ENCODE data around the gene SHISA5.
"Not testable (repeated sequence)": the region's sequence is repeated elsewhere in the genome, so short reads cannot be mapped to it uniquely, and the experiment has no call there.

Gene SHISA5

GRCh38 chr3:48476426-48477053, 27.4 kb downstream of the SHISA5 start:
- DNase-seq: no peak

- no peak for DNase-seq
Measured at GRCh38 chr3:48475188-48475587, 28.8 kb downstream of the SHISA5 start.

DNA sequence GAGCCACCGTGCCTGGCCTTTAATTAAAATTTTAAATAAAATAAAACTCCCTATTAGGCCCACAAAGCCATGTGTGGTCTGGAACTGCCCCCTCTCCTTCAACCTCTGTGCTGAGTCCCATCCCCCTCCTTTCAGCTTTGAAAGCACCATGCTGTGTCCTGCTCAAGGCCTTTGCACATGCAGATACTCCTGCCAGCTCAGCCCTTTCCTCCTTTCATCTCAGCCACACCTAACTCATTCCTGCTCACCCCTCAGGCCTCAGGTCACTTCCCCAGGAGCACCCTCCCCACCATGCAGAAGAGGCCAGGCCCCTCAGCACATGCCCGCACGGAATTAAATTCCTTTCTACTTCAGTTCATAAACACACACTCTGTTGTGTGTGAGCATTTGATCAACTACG, 29.4 kb downstream of the SHISA5 start:
- no peak for DNase-seq

DNA sequence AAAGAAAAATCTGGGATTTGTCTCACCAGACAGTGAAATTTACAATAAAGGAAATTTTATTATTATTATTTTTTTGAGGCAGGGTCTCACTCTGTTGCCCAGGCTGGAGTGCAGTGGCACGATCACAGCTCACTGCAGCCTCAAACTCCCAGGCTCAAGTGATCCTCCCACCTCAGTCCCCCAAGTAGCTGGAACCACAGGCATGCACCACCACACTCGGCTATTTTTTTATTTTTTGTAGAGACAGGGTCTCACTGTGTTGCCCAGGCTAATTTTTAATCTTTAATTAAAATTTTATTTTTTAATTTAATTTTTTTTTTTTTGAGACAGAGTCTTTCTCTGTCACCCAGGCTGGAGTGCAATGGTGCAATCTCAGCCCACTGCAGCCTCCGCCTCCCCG, 29.9 kb downstream of the SHISA5 start:
- not testable (repeated sequence) for DNase-seq

GRCh38 chr3:48473617-48473952, 30.4 kb downstream of the SHISA5 start:
- DNase-seq: peak; percentile 33

- peak; percentile 53 for DNase-seq
Measured at GRCh38 chr3:48472923-48473616, 30.9 kb downstream of the SHISA5 start.

- DNase-seq: no peak
Measured at GRCh38 chr3:48472673-48472922, 31.4 kb downstream of the SHISA5 start.

GRCh38 chr3:48470286-48470685, 33.7 kb downstream of the SHISA5 start:
- no peak for DNase-seq

DNA sequence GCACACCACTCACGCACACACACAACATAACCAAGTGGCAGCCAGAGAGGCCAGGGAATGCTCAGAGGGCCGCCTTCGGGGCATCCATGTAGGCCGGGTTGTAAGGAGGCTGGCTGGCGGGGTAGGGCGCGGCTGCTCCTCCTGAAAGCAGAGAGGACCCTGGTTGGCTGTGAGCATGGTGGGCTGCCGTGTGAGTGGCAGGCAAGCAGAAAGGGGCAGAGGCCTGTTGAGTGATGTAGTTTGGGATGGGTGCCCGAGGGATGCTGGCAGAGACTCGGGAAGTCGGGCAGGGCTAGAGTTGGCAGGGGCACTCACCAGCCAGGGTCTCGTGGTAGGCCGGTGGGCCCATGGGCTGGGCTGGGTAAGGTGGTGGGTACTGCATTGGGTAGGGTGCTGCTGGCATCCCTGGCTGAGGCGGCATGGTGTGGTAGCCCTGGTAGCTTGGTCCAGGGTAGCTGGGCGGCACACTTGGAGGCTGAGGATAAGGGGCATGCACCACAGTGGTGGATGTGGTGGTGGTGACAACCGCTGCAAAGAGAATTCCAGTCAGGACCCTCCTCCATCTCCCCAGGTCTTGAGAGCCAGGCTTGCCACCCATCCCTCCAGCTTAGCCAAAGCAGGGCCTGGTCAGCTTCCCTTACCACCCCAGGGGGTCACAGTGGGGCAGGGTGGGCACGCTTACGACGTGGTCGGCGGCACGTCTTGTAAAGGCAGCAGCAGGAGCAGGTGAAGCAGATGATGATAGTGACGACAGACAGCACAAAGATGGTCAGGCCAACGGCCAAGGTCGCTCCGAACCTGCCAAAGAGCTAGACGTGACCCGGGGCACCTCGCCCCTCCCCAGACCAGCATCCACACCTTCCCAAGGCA, 34.7 kb downstream of the SHISA5 start:
- DNase-seq: no peak

DNA sequence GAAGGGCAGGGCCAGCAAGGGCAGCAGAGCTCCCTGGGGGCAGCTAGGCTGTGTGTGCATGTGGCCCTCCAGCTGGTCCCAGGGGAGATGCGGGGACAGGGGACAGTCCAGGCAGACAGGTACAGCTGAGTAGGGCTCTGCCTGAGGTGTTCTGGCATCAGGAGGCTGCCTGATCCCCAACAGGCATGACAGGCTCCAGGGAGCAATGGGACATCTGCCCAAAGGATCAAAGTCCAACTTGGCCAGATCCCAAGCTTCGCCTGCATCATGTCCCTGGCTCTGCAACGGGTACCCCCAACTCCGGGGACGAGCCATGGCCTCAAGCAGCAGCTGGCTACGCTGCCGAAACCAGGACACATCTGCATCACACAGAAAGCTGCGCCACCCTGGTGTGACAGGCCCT, 35.6 kb downstream of the SHISA5 start:
- no peak for DNase-seq

DNA sequence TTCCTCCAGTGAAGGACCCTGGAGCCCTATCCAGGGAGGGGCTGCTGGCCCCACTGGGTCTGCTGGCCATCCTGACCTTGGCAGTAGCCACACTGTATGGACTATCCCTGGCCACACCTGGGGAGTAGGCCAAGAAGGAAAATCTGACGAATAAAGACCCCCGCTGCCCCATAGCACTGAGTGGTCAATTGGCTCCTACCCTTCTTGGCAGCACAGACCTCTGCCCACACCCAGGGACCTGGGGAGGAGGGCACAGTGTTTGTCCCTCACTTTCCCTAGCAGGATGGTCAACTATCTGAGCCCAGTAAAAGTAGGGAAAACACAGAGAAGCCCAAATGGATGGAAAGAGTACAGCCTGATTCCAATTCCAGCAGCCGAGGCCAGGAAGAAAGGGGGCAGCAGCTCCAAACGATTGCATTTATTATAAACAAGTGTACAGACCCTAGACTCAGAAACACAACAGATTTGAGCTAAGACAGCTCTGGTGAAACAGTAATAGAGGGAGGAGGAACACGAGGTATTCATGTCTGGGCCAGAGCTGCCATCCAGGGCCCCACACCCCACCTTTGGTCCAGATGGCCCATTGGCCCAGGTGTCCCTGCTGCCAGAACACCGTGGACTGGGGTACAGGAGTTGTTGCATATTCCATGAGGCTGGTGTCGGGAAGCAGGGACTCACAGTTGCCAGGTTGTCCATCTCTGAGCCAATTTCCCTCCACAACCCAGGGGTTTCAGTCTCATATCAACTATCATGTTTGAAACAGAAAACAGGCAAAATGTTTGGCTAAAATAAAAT, 36.3 kb downstream of the SHISA5 start:
- no peak for DNase-seq

DNA sequence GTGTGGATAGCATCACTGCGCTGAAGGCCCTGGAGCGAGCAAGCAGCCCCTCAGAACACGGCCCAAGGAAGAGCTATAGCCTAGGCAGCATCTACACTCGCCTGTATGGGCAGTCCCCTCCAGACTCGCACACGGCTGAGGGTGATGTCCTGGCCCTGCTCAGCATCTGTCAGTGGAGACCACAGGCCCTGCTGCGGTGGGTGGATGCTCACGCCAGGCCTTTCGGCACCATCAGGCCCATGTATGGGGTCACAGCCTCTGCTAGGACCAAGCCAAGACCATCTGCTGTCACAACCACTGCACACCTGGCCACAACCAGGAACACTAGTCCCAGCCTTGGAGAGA, 36.9 kb downstream of the SHISA5 start:
- no peak for DNase-seq

GRCh38 chr3:48466386-48467109, 37.4 kb downstream of the SHISA5 start:
- no peak for DNase-seq

DNA sequence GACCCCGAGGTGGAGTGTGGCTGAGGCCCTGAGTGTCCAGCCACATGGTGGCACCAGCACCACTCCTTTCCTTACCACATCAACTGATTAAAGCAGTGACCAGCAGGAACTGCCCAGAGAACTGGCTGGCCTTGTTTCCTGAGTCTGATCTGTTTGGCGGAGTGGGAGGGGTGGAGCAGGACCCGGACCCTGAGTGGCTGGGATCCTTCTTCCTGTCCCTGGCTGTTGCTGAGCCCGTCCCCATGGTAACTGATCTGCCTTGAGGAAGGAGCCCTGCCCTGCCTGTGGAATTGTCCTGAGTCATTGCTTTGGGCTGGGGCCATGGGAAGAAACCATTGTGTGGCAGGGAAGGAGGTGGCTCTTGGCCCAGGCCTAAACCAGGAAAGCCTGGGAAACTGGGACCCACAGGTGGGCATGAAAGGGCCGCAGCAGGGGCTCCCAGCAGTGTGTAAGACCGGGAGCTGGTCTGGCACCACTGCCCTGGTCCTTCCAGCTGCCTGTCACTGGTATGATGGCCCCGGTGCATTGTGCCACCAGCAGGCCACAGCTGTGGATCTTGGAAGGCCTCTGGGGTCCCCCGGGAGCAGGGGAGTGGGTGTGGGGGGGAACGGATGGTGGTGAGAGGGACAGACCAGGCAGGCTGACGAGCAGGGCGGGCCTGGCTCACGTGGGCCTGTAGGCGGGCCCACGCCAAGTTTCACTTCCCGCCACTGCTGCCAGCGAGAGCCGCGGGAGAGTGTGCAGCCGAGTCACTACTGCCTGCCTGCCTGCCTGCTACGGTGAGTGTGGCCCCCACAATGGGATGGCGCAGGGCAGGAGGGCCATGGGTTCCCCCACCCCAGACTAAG, 38.2 kb downstream of the SHISA5 start:
- DNase-seq: peak; percentile 76

- no peak for DNase-seq
Measured at GRCh38 chr3:48465237-48465530, 38.8 kb downstream of the SHISA5 start.

GRCh38 chr3:48464713-48465221, 39.2 kb downstream of the SHISA5 start:
- DNase-seq: no peak

GRCh38 chr3:48463703-48464102, 40.3 kb downstream of the SHISA5 start:
- no peak for DNase-seq

GRCh38 chr3:48461767-48462166, 42.2 kb downstream of the SHISA5 start:
- not testable (repeated sequence) for DNase-seq

DNA sequence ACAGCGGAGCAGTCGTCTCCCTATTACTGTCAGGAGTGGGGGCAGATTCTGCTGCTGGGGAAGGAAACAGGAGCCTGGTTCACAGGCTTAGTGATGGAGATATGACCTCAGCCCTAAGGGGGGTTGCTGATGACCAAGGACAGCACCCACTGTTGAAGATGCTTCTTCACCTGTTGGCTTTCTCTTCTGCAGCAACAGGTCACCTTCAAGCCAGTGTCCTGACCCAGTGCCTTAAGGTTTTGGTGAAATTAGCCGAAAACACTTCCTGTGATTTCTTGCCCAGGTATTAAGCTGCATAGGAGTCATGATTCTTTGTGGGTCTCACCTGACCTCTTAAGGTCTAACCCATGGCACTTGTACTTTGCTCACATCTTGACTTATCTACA, 43.5 kb downstream of the SHISA5 start:
- no peak for DNase-seq

DNA sequence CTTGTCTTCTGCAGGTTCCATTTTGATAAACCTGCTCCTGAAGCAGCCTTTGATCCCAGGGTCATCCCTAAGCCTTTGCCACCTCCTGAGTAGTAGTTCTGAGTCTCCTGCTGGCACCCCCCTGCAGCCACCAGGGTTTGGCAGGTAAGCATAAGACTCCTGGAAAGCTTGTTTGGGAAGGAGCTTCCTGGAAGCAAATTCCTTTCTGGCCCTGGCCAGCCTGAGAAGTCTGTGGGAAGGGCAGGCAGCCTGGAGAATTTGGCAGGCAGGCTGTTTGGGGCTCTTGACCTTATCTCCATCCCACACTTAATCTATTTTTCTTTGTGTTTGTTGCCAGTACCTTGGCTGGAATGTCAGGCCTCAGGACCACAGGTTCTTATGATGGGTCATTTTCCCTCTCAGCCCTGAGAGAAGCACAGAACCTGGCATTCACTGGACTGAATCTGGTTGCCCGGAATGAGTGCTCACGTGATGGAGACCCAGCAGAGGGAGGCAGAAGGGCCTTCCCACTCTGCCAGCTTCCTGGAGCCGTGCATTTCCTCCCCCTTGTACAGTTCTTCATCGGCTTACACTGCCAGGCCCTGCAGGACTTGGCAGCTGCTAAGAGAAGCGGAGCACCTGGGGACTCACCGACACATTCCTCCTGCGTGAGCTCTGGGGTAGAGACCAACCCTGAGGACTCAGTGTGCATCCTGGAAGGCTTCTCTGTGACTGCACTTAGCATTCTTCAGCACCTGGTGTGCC, 44.0 kb downstream of the SHISA5 start:
- no peak for DNase-seq

DNA sequence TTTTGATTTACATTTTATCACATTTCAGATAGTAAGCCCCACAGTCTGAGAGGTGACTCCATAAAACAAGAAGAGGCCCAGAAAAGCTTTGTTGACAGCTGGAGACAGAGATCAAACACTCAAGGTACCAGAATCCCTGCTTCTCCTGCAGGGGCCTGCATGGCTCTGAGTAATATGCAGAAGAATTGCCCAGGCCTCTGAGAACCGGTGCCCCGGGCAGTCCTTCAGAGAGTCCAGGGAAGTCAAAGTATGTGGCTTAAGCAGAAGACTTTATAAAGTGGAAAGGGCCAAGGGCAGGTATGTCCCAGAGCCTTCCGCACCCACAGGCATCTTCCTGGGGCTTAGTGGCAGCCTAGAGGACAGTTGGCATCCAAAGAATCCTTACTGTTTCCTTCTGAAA, 44.6 kb downstream of the SHISA5 start:
- no peak for DNase-seq

All from NCI-H774 (cell line).